Smooth muscle cell (in vitro differentiated cells): ENCODE data around the gene KHNYN. TPM values are rescaled to one million over a fixed set of nuclear protein-coding genes. Genes with fewer than 3 reads are reported as not detected.
"Not testable (repeated sequence)": the region's sequence is repeated elsewhere in the genome, so short reads cannot be mapped to it uniquely, and the experiment has no call there.

Experiments used
- DNase-seq: peaks from one replicate; lab custom pipeline; 2025; ENCODE audit not compliant: unreplicated experiment; lab: John Stamatoyannopoulos, UW
- H2AFZ ChIP-seq: fragments of 200-600 bp; sonication (generic); 2 replicates; pipeline ENCODE4 v1.6.0; 2016; ENCODE audit warnings: antibody characterized with exemption, low read depth, mild to moderate bottlenecking
- H3F3A ChIP-seq: fragments of 200-600 bp; sonication (generic); 2 replicates; pipeline ENCODE4 v1.6.0; 2017; ENCODE audit warnings: antibody characterized with exemption, low read depth
- H3K27ac ChIP-seq: fragments of 200-600 bp; sonication (generic); 2 replicates; pipeline ENCODE4 v1.5.1; 2016; ENCODE audit warnings: low read depth, mild to moderate bottlenecking
- H3K27me3 ChIP-seq: fragments of 200-600 bp; sonication (generic); 2 replicates; pipeline ENCODE4 v1.6.1; 2016; ENCODE audit warnings: low read depth, mild to moderate bottlenecking
- H3K36me3 ChIP-seq: fragments of 200-600 bp; sonication (generic); 2 replicates; pipeline ENCODE4 v1.5.1; 2016; ENCODE audit warnings: low read depth
- H3K4me1 ChIP-seq: fragments of 200-600 bp; sonication (generic); 2 replicates; pipeline ENCODE4 v1.5.1; 2016; ENCODE audit warnings: low read depth
- H3K4me2 ChIP-seq: fragments of 200-600 bp; sonication (generic); 2 replicates; pipeline ENCODE4 v1.6.0; 2016; ENCODE audit warnings: mild to moderate bottlenecking
- H3K4me3 ChIP-seq: fragments of 200-600 bp; sonication (generic); 2 replicates; pipeline ENCODE4 v1.5.1; 2016; ENCODE audit warnings: mild to moderate bottlenecking
- H3K79me2 ChIP-seq: fragments of 200-600 bp; sonication (generic); 2 replicates; pipeline ENCODE4 v1.6.0; 2016; ENCODE audit warnings: low read depth, mild to moderate bottlenecking
- H3K9ac ChIP-seq: fragments of 200-600 bp; sonication (generic); 2 replicates; pipeline ENCODE4 v1.6.0; 2016; ENCODE audit warnings: low read depth
- H3K9me3 ChIP-seq: fragments of 200-600 bp; sonication (generic); replicated peaks from 2 replicates; pipeline ENCODE4 v1.5.1; 2016; ENCODE audit warnings: low read depth
- H4K20me1 ChIP-seq: fragments of 200-600 bp; sonication (generic); 2 replicates; pipeline ENCODE4 v1.6.0; 2016; ENCODE audit warnings: low read depth
- WGBS: methylation state at CpG from one replicate; pipeline ENCODE4 v1.1.7; 2016; ENCODE audit warnings: low lambda C conversion rate; 5-methylcytosine and 5-hydroxymethylcytosine counted together
- polyA plus RNA-seq: library from polyadenylated mRNA; unstranded; fragments of >200 nt; fragmentation: Nextera tagmentation; extraction: Ambion mirVana; gene quantifications from 2 replicates; pipeline ENCODE4 v1.2.1, GENCODE V29; 2016
- total RNA-seq: library from RNA; depleted of rRNA; stranded (reverse); fragments of >200 nt; gene quantifications from 2 replicates; pipeline ENCODE4 v1.2.3, GENCODE V29; 2014
- TF ChIP-seq, protein P1 (sequence below): fragments of 200-600 bp; sonication (generic); IDR thresholded peaks from 2 replicates; pipeline ENCODE4 v1.5.1; 2017; ENCODE audit warnings: borderline replicate concordance, mild to moderate bottlenecking, antibody characterized with exemption; ENCODE audit not compliant: insufficient read depth, poor library complexity, severe bottlenecking

Gene KHNYN
- total and polyA plus RNA-seq, 2 experiments from 2014 or later: 28.2 to 43.1 TPM

GRCh38 chr14:24443053-24443665 is 13.4 kb downstream of the KHNYN start:
- TF ChIP-seq, protein P1, sequence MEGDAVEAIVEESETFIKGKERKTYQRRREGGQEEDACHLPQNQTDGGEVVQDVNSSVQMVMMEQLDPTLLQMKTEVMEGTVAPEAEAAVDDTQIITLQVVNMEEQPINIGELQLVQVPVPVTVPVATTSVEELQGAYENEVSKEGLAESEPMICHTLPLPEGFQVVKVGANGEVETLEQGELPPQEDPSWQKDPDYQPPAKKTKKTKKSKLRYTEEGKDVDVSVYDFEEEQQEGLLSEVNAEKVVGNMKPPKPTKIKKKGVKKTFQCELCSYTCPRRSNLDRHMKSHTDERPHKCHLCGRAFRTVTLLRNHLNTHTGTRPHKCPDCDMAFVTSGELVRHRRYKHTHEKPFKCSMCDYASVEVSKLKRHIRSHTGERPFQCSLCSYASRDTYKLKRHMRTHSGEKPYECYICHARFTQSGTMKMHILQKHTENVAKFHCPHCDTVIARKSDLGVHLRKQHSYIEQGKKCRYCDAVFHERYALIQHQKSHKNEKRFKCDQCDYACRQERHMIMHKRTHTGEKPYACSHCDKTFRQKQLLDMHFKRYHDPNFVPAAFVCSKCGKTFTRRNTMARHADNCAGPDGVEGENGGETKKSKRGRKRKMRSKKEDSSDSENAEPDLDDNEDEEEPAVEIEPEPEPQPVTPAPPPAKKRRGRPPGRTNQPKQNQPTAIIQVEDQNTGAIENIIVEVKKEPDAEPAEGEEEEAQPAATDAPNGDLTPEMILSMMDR: no peak
- no peak for DNase-seq

DNA sequence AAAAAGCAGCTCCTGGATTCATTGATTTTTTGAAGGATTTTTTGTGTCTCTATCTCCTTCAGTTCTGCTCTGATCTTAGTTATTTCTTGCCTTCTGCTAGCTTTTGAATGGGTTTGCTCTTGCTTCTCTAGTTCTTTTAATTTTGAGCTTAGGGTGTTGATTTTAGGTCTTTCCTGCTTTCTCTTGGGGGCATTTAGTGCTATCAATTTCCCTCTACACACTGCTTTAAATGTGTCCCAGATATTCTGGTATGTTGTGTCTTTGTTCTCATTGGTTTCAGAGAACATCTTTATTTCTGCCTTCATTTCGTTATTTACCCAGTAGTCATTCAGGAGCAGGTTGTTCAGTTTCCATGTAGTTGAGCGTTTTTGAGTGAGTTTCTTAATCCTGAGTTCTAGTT is 21.1 kb downstream of the KHNYN start:
- not testable (repeated sequence) for H3K79me2 ChIP-seq, H3K9me3 ChIP-seq, H4K20me1 ChIP-seq, H2AFZ ChIP-seq, DNase-seq, H3K36me3 ChIP-seq, H3K27ac ChIP-seq, H3F3A ChIP-seq, H3K9ac ChIP-seq, H3K4me2 ChIP-seq, H3K4me3 ChIP-seq, H3K4me1 ChIP-seq, H3K27me3 ChIP-seq
- 70% methylated on average over 2 of the region's 2 CpGs for WGBS

More at GRCh38 chr14:24443053-24443665, 13.4 kb downstream of the KHNYN start:
- WGBS: 7% methylated on average over 7 of the region's 7 CpGs
- peaks cover 5% of the 10 kb centered on the region for H3K79me2 ChIP-seq
- peak overlapping the region; percentile 75 for H2AFZ ChIP-seq
- no peaks in the 10 kb centered on the region for H3F3A ChIP-seq
- H3K9ac ChIP-seq: peak overlapping the region; percentile 79
- peak overlapping the region; percentile 98 for H3K27ac ChIP-seq
- no peaks in the 10 kb centered on the region for H3K9me3 ChIP-seq
- H3K4me2 ChIP-seq: peak overlapping the region; percentile 91
- peak overlapping the region; percentile 89 for H3K4me3 ChIP-seq
- H3K36me3 ChIP-seq: no peaks in the 10 kb centered on the region
- H3K4me1 ChIP-seq: peaks cover 12% of the 10 kb centered on the region
- no peaks in the 10 kb centered on the region for H4K20me1 ChIP-seq
- no peaks in the 10 kb centered on the region for H3K27me3 ChIP-seq

DNA sequence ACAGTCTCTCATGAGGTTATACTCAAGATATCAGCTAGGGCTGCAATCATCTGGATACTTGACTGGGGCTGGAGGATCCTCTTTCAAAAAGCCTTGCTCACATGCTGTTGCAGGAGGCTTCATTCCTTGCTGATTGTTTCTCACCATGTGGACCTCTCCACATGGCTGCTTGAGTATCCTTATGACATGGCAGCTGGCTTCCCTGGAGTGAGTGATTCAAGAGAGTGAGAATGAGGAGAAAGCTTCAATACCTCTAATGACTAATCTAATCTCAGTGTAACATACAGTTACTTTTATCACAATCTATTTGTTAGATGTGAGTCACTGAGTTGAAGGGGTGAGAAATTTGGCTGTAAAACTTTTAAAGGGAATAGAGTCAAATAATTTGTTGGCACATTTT is 27.2 kb downstream of the KHNYN start:
- no peak overlapping the region for H3K27ac ChIP-seq
- no peak overlapping the region for H3K9ac ChIP-seq
- H4K20me1 ChIP-seq: no peaks in the 10 kb centered on the region
- H3K4me3 ChIP-seq: no peak overlapping the region
- H3K79me2 ChIP-seq: no peaks in the 10 kb centered on the region
- H3K27me3 ChIP-seq: no peaks in the 10 kb centered on the region
- TF ChIP-seq, protein P1: no peak
- DNase-seq: no peak
- no peak overlapping the region for H2AFZ ChIP-seq
- H3K4me1 ChIP-seq: no peaks in the 10 kb centered on the region
- H3K9me3 ChIP-seq: no peaks in the 10 kb centered on the region
- no peaks in the 10 kb centered on the region for H3F3A ChIP-seq
- H3K36me3 ChIP-seq: no peaks in the 10 kb centered on the region
- no peak overlapping the region for H3K4me2 ChIP-seq

DNA sequence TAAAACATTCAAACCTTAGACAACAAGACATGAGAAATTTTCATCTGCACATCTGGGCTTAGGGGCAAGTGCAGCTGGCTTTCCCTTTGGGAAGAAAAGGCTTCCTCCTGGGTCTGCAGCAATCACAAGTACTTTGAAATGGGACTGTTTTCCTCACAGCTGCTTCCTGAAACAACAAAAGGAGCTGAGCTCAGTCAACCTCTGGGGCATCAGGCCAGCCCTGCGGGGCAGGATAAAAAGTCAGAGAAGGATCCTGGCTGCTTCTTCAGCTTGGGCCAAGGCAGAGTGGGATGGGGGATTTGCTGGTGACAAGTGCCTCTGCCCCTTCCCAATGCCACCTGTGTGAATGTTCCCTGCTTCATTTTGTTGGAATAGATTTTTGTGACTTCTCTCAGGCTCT is 29.0 kb downstream of the KHNYN start:
- TF ChIP-seq, protein P1: no peak
- no peaks in the 10 kb centered on the region for H3K79me2 ChIP-seq
- H3K27me3 ChIP-seq: no peaks in the 10 kb centered on the region
- H3F3A ChIP-seq: no peaks in the 10 kb centered on the region
- no peak overlapping the region for H2AFZ ChIP-seq
- H3K36me3 ChIP-seq: no peaks in the 10 kb centered on the region
- no peaks in the 10 kb centered on the region for H4K20me1 ChIP-seq
- H3K9me3 ChIP-seq: no peaks in the 10 kb centered on the region
- no peak overlapping the region for H3K9ac ChIP-seq
- no peak overlapping the region for H3K4me3 ChIP-seq
- H3K4me2 ChIP-seq: no peak overlapping the region
- DNase-seq: no peak
- H3K27ac ChIP-seq: no peak overlapping the region
- 95% methylated on average over 1 of the region's 1 CpG for WGBS
- H3K4me1 ChIP-seq: no peaks in the 10 kb centered on the region
